HG03439 (cell line): ENCODE measurements around the gene SRPRB.
A peak's percentile ranks its signal among the peaks of the same experiment; 100 is the strongest.

Source experiments
- ATAC-seq: cut with Tn5 transposase; IDR thresholded peaks from one replicate; pipeline ENCODE4 v1.9.1; 2021; ENCODE audit warnings: mild to moderate bottlenecking, moderate library complexity; ENCODE audit not compliant: unreplicated experiment

Gene SRPRB

GRCh38 chr3:133840055-133840737, 34.6 kb downstream of the SRPRB start:
- no peak for ATAC-seq

- ATAC-seq: no peak
Observed at GRCh38 chr3:133840767-133841166, 35.2 kb downstream of the SRPRB start.

GRCh38 chr3:133841196-133841595, 35.6 kb downstream of the SRPRB start:
- ATAC-seq: no peak

- ATAC-seq: no peak
Observed at GRCh38 chr3:133842158-133842557, 36.5 kb downstream of the SRPRB start.

GRCh38 chr3:133843634-133844033, 38.0 kb downstream of the SRPRB start:
- no peak for ATAC-seq

GRCh38 chr3:133845127-133845526, 39.5 kb downstream of the SRPRB start:
- ATAC-seq: no peak

- ATAC-seq: no peak
Observed at GRCh38 chr3:133849346-133849745, 43.7 kb downstream of the SRPRB start.

- no peak for ATAC-seq
Observed at GRCh38 chr3:133850034-133850433, 44.4 kb downstream of the SRPRB start.

GRCh38 chr3:133851266-133851906, 45.8 kb downstream of the SRPRB start:
- ATAC-seq: peak; percentile 58

GRCh38 chr3:133851931-133852330, 46.3 kb downstream of the SRPRB start:
- ATAC-seq: no peak

- ATAC-seq: no peak
Observed at GRCh38 chr3:133853063-133853924, 47.7 kb downstream of the SRPRB start.

GRCh38 chr3:133853925-133854227, 48.3 kb downstream of the SRPRB start:
- ATAC-seq: no peak

- no peak for ATAC-seq
Observed at GRCh38 chr3:133854264-133855001, 48.8 kb downstream of the SRPRB start.

- ATAC-seq: no peak
Observed at GRCh38 chr3:133855002-133855370, 49.4 kb downstream of the SRPRB start.

- no peak for ATAC-seq
Observed at GRCh38 chr3:133855772-133856171, 50.2 kb downstream of the SRPRB start.

GRCh38 chr3:133856316-133856715, 50.7 kb downstream of the SRPRB start:
- no peak for ATAC-seq

GRCh38 chr3:133857767-133858166, 52.2 kb downstream of the SRPRB start:
- ATAC-seq: no peak

GRCh38 chr3:133859381-133860234, 54.0 kb downstream of the SRPRB start:
- no peak for ATAC-seq

GRCh38 chr3:133860519-133860918, 54.9 kb downstream of the SRPRB start:
- ATAC-seq: no peak

- no peak for ATAC-seq
Observed at GRCh38 chr3:133862161-133862560, 56.5 kb downstream of the SRPRB start.
